OCI-LY3 (cell line): Measurements from ENCODE around the gene CCDC137.
A peak's percentile ranks its signal among the peaks of the same experiment; 100 is the strongest.

Source experiments
- H2AFZ ChIP-seq: fragments of 200-600, 300-600 bp; shearing (Covaris generic); 2 replicates; pipeline ENCODE4 v1.6.0; 2014; ENCODE audit warnings: antibody characterized with exemption, low read depth, low read length
- H3K27ac ChIP-seq: fragments of 200-600, 300-600 bp; sonication (generic); 2 replicates; pipeline ENCODE4 v1.5.1; 2014; ENCODE audit warnings: mild to moderate bottlenecking, low read length, moderate library complexity, mixed read lengths
- H3K27me3 ChIP-seq: fragments of 200-600, 300-600 bp; sonication (generic); 2 replicates; pipeline ENCODE4 v1.6.1; 2014; ENCODE audit warnings: low read depth, low read length, mixed read lengths
- H3K36me3 ChIP-seq: fragments of 200-600, 300-600 bp; sonication (generic); replicated peaks from 2 replicates; pipeline ENCODE3; 2014; ENCODE audit warnings: low read depth, low read length, mixed read lengths
- H3K4me1 ChIP-seq: fragments of 300-600, 200-600 bp; sonication (generic); 2 replicates; pipeline ENCODE4 v1.6.1; 2014; ENCODE audit warnings: low read length, mixed read lengths
- H3K4me2 ChIP-seq: fragments of 200-600, 300-600 bp; sonication (generic); 2 replicates; pipeline ENCODE4 v1.6.1; 2014; ENCODE audit warnings: low read length, mixed read lengths
- H3K4me3 ChIP-seq: fragments of 300-600, 200-600 bp; sonication (generic); 2 replicates; pipeline ENCODE4 v1.5.1; 2014; ENCODE audit warnings: antibody characterized with exemption, mild to moderate bottlenecking, low read length, moderate library complexity
- H3K79me2 ChIP-seq: fragments of 300-600, 200-600 bp; shearing (Covaris generic); 2 replicates; pipeline ENCODE4 v1.6.1; 2014; ENCODE audit warnings: mild to moderate bottlenecking, low read length, mixed read lengths
- H3K9ac ChIP-seq: fragments of 300-600, 200-600 bp; shearing (Covaris generic); 2 replicates; pipeline ENCODE4 v1.6.0; 2014; ENCODE audit warnings: mild to moderate bottlenecking, low read length, moderate library complexity
- H3K9me3 ChIP-seq: fragments of 200-600, 300-600 bp; shearing (Covaris generic); 2 replicates; pipeline ENCODE4 v1.6.1; 2014; ENCODE audit warnings: low read length, mixed read lengths; ENCODE audit not compliant: insufficient read depth
- H4K20me1 ChIP-seq: fragments of 200-600, 300-600 bp; sonication (generic); 2 replicates; pipeline ENCODE4 v1.6.1; 2016; ENCODE audit warnings: low read length, mixed read lengths; ENCODE audit not compliant: insufficient read depth
- CTCF ChIP-seq: fragments of 200-600, 300-600 bp; sonication (generic); IDR thresholded peaks from 2 replicates; pipeline ENCODE4 v1.5.1; 2014; ENCODE audit warnings: antibody characterized with exemption, low read length, low read depth
- EZH2phosphoT487 ChIP-seq: fragments of 200-600 bp; shearing (Covaris generic); IDR thresholded peaks from 2 replicates; pipeline ENCODE4 v1.6.1; 2018; ENCODE audit warnings: antibody characterized with exemption, mixed run types, low read depth

The CCDC137 gene

GRCh38 chr17:81703747-81704654, 37.5 kb downstream of the CCDC137 start:
- Histone ChIP-seq H3K9me3 (no peaks in the 10 kb centered on the region), H3K27ac (peak overlapping the region; percentile 58), H3K4me3 (peak overlapping the region; percentile 95), H3K4me1 (peaks cover 19% of the 10 kb centered on the region), H4K20me1 (peaks cover 6% of the 10 kb centered on the region), H3K79me2 (peaks cover 63% of the 10 kb centered on the region), H3K4me2 (peak overlapping the region; percentile 95), H3K36me3 (peaks cover 49% of the 10 kb centered on the region), H3K27me3 (no peaks in the 10 kb centered on the region), H3K9ac (peak overlapping the region; percentile 95), H2AFZ (no peak overlapping the region)
- TF ChIP-seq EZH2phosphoT487 (no peak), CTCF (no peak)

- Histone ChIP-seq H3K36me3 (peaks cover 45% of the 10 kb centered on the region), H3K4me2 (no peak overlapping the region), H3K9ac (no peak overlapping the region), H3K27me3 (no peaks in the 10 kb centered on the region), H3K9me3 (no peaks in the 10 kb centered on the region), H2AFZ (no peak overlapping the region), H4K20me1 (peaks cover 6% of the 10 kb centered on the region), H3K79me2 (peaks cover 51% of the 10 kb centered on the region), H3K27ac (no peak overlapping the region), H3K4me3 (no peak overlapping the region), H3K4me1 (peaks cover 23% of the 10 kb centered on the region)
- TF ChIP-seq EZH2phosphoT487 (no peak), CTCF (no peak)
Observed at GRCh38 chr17:81705518-81706231, 39.1 kb downstream of the CCDC137 start.

- Histone ChIP-seq H3K27ac (no peak overlapping the region), H3K36me3 (peaks cover 40% of the 10 kb centered on the region), H3K4me1 (peaks cover 24% of the 10 kb centered on the region), H3K9ac (no peak overlapping the region), H2AFZ (no peak overlapping the region), H3K4me2 (no peak overlapping the region), H3K9me3 (no peaks in the 10 kb centered on the region), H3K4me3 (no peak overlapping the region), H4K20me1 (peaks cover 6% of the 10 kb centered on the region), H3K27me3 (no peaks in the 10 kb centered on the region), H3K79me2 (peaks cover 45% of the 10 kb centered on the region)
- TF ChIP-seq EZH2phosphoT487 (no peak), CTCF (no peak)
Observed at GRCh38 chr17:81706232-81706611, 39.7 kb downstream of the CCDC137 start.
